Measurements from ENCODE around the gene CACNA1D. TPM values are rescaled to one million over a fixed set of nuclear protein-coding genes. Genes with fewer than 3 reads are reported as not detected.
"Not testable (repeated sequence)": the region's sequence is repeated elsewhere in the genome, so short reads cannot be mapped to it uniquely, and the experiment has no call there.

The CACNA1D gene
- total and polyA plus RNA-seq, 2 donors (not counting 1 experiment from before 2014, with no cell fraction given) = 0.17 to 0.37 TPM

GRCh38 chr3:53633197-53633787, 138.9 kb downstream of the CACNA1D start:
- H3K4me1 ChIP-seq (ENCODE audit: control insufficient read depth, extremely low read depth, insufficient read depth, low read length) = no peaks in the 10 kb centered on the region
- DNase-seq (ENCODE audit: low read depth in 2 of 2) = no peak
- H3K27ac ChIP-seq (ENCODE audit: insufficient read depth, low read length) = no peak overlapping the region
- H3K79me2 ChIP-seq (ENCODE audit: control insufficient read depth, insufficient read depth, low read length) = no peaks in the 10 kb centered on the region
- no peaks in the 10 kb centered on the region for H3K27me3 ChIP-seq (ENCODE audit: control insufficient read depth, insufficient read depth, low read length)
- no peaks in the 10 kb centered on the region for H3K9me3 ChIP-seq (ENCODE audit: control insufficient read depth, insufficient read depth, low read depth, low read length)
- H4K20me1 ChIP-seq (ENCODE audit: control insufficient read depth, extremely low read depth, insufficient read depth, low read length) = peaks cover 2% of the 10 kb centered on the region
- H2AFZ ChIP-seq (ENCODE audit: low read length) = no peak overlapping the region
- no peak overlapping the region for H3K9ac ChIP-seq (ENCODE audit: insufficient read depth, low read length)
- H3K4me2 ChIP-seq (ENCODE audit: extremely low read depth, insufficient read depth, low read length) = no peak overlapping the region
- no peak for TF ChIP-seq CTCF (conservative IDR thresholded peaks at IDR 0.05 in 1 of 2, IDR thresholded peaks at IDR 0.05 in 1 of 2; ENCODE audit: low read depth in 1 of 2, low read length in 2 of 2)
- no peak for TF ChIP-seq EZH2 (IDR thresholded peaks at IDR 0.05; ENCODE audit: low read length, missing control alignments)
- H3K36me3 ChIP-seq (ENCODE audit: control insufficient read depth, insufficient read depth, low read length) = no peaks in the 10 kb centered on the region
- H3K4me3 ChIP-seq (replicated peaks in 1 of 4; ENCODE audit: control extremely low read depth in 1 of 4, insufficient read depth in 1 of 4, low read depth in 3 of 4, low read length in 4 of 4) = no peak overlapping the region

- Histone ChIP-seq H3K9me3 (ENCODE audit: control insufficient read depth, insufficient read depth, low read depth, low read length) (no peaks in the 10 kb centered on the region), H4K20me1 (ENCODE audit: control insufficient read depth, extremely low read depth, insufficient read depth, low read length) (peaks cover 2% of the 10 kb centered on the region), H3K27ac (ENCODE audit: insufficient read depth, low read length) (no peak overlapping the region), H3K9ac (ENCODE audit: insufficient read depth, low read length) (no peak overlapping the region), H3K4me2 (ENCODE audit: extremely low read depth, insufficient read depth, low read length) (no peak overlapping the region), H3K27me3 (ENCODE audit: control insufficient read depth, insufficient read depth, low read length) (no peaks in the 10 kb centered on the region), H3K79me2 (ENCODE audit: control insufficient read depth, insufficient read depth, low read length) (no peaks in the 10 kb centered on the region), H3K36me3 (ENCODE audit: control insufficient read depth, insufficient read depth, low read length) (no peaks in the 10 kb centered on the region), H3K4me1 (ENCODE audit: control insufficient read depth, extremely low read depth, insufficient read depth, low read length) (no peaks in the 10 kb centered on the region), H2AFZ (ENCODE audit: low read length) (no peak overlapping the region), H3K4me3 (replicated peaks in 1 of 4; ENCODE audit: control extremely low read depth in 1 of 4, insufficient read depth in 1 of 4, low read depth in 3 of 4, low read length in 4 of 4) (no peak overlapping the region)
- DNase-seq (ENCODE audit: low read depth in 2 of 2) = no peak
- no peak for TF ChIP-seq EZH2 (IDR thresholded peaks at IDR 0.05; ENCODE audit: low read length, missing control alignments)
- TF ChIP-seq CTCF (conservative IDR thresholded peaks at IDR 0.05 in 1 of 2, IDR thresholded peaks at IDR 0.05 in 1 of 2; ENCODE audit: low read depth in 1 of 2, low read length in 2 of 2) = no peak
These were observed 140.6 kb downstream of the CACNA1D start for GRCh38 chr3:53635041-53635440.

- H3K9me3 ChIP-seq (ENCODE audit: control insufficient read depth, insufficient read depth, low read depth, low read length); H2AFZ ChIP-seq (ENCODE audit: low read length); H3K27ac ChIP-seq (ENCODE audit: insufficient read depth, low read length): not testable (repeated sequence)
These were observed 144.4 kb downstream of the CACNA1D start for GRCh38 chr3:53638806-53639205.

More at GRCh38 chr3:53638806-53639205, 144.4 kb downstream of the CACNA1D start:
- not testable (repeated sequence) for H3K9ac ChIP-seq (ENCODE audit: insufficient read depth, low read length); H3K79me2 ChIP-seq (ENCODE audit: control insufficient read depth, insufficient read depth, low read length); H3K4me1 ChIP-seq (ENCODE audit: control insufficient read depth, extremely low read depth, insufficient read depth, low read length); H3K36me3 ChIP-seq (ENCODE audit: control insufficient read depth, insufficient read depth, low read length); H4K20me1 ChIP-seq (ENCODE audit: control insufficient read depth, extremely low read depth, insufficient read depth, low read length); H3K4me3 ChIP-seq (replicated peaks in 1 of 4; ENCODE audit: control extremely low read depth in 1 of 4, insufficient read depth in 1 of 4, low read depth in 3 of 4, low read length in 4 of 4); H3K27me3 ChIP-seq (ENCODE audit: control insufficient read depth, insufficient read depth, low read length); H3K4me2 ChIP-seq (ENCODE audit: extremely low read depth, insufficient read depth, low read length); DNase-seq (ENCODE audit: low read depth in 2 of 2)
